Kidney capillary endothelial cell (primary cell): Measurements from ENCODE around the gene PLAAT3.
"Not testable (repeated sequence)": the region's sequence is repeated elsewhere in the genome, so short reads cannot be mapped to it uniquely, and the experiment has no call there.

Experiments used
- DNase-seq: peaks from one replicate; pipeline ENCODE4 v3.0.0-alpha.2; 2018; ENCODE audit warnings: low spot score

PLAAT3 gene

GRCh38 chr11:63609536-63609935, 4.7 kb downstream of the PLAAT3 start:
- no peak for DNase-seq

GRCh38 chr11:63608353-63609345, 5.6 kb downstream of the PLAAT3 start:
- no peak for DNase-seq

GRCh38 chr11:63603180-63603518, 11.1 kb downstream of the PLAAT3 start:
- no peak for DNase-seq

- not testable (repeated sequence) for DNase-seq
These were observed 11.7 kb downstream of the PLAAT3 start for GRCh38 chr11:63602290-63603179.

GRCh38 chr11:63599211-63600122, 14.8 kb downstream of the PLAAT3 start:
- DNase-seq: no peak

- DNase-seq: no peak
These were observed 15.7 kb downstream of the PLAAT3 start for GRCh38 chr11:63598556-63598955.

GRCh38 chr11:63595296-63595695, 18.9 kb downstream of the PLAAT3 start:
- no peak for DNase-seq

- DNase-seq: no peak
These were observed 21.2 kb downstream of the PLAAT3 start for GRCh38 chr11:63592975-63593395.

- no peak for DNase-seq
These were observed 24.0 kb downstream of the PLAAT3 start for GRCh38 chr11:63590024-63590788.

GRCh38 chr11:63589000-63589399, 25.2 kb downstream of the PLAAT3 start:
- DNase-seq: no peak

GRCh38 chr11:63586451-63587166, 27.6 kb downstream of the PLAAT3 start:
- no peak for DNase-seq

- DNase-seq: no peak
These were observed 30.9 kb downstream of the PLAAT3 start for GRCh38 chr11:63583357-63583677.

GRCh38 chr11:63581224-63581623, 33.0 kb downstream of the PLAAT3 start:
- not testable (repeated sequence) for DNase-seq

GRCh38 chr11:63578882-63579281, 35.4 kb downstream of the PLAAT3 start:
- not testable (repeated sequence) for DNase-seq

GRCh38 chr11:63574856-63575602, 39.2 kb downstream of the PLAAT3 start:
- DNase-seq: no peak

GRCh38 chr11:63573881-63574855, 40.1 kb downstream of the PLAAT3 start:
- no peak for DNase-seq

- DNase-seq: no peak
These were observed 42.1 kb downstream of the PLAAT3 start for GRCh38 chr11:63572026-63572688.

GRCh38 chr11:63569570-63569969, 44.7 kb downstream of the PLAAT3 start:
- no peak for DNase-seq
